Stimulated activated CD8-positive, alpha-beta memory T cell treated with anti-CD3 and anti-CD28 coated beads, Interleukin-4, amount 100 ng/mL, for 48 hours (primary cell): ENCODE results near the gene HOXC11.
A peak's percentile ranks its signal among the peaks of the same experiment; 100 is the strongest.

Experiments used
- DNase-seq: peaks from one replicate; pipeline ENCODE4 v3.0.0-alpha.2; 2020

HOXC11 gene

DNA sequence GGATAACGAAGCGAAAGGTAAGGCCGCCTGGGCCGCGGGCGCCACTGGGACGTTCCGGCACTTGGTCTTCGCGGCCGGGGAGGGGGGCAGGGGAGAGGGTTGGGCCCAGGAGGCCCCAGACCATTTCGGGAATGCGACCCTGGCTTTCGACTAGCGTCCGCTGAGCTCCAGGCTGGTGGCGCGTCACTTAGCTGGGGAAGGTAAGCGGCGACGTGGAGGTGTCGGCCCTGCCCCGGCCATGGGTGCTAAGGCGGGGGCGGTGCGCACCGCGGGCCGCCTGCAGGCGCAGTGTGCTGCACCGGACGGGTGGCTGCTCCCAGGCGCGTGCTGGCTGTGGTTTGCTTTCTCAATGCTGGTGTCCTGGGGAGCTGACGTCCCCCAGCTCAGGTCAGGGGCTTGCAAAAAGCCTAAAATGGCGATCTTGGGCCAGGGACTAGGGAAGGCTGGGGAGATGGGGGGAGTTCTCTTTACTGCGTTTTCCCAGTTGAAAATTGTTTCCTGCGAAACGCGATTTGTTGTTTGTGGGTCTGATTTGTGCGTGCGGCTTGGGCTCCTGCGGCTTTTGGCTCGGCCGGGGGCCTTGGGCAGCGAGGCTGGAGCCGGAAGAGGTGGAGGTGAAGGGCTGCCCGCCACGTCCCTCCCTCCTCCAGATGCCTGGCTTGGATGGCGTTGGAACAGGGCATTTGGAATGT lies 13.2 kb downstream of the HOXC11 start:
- no peak for DNase-seq

DNA sequence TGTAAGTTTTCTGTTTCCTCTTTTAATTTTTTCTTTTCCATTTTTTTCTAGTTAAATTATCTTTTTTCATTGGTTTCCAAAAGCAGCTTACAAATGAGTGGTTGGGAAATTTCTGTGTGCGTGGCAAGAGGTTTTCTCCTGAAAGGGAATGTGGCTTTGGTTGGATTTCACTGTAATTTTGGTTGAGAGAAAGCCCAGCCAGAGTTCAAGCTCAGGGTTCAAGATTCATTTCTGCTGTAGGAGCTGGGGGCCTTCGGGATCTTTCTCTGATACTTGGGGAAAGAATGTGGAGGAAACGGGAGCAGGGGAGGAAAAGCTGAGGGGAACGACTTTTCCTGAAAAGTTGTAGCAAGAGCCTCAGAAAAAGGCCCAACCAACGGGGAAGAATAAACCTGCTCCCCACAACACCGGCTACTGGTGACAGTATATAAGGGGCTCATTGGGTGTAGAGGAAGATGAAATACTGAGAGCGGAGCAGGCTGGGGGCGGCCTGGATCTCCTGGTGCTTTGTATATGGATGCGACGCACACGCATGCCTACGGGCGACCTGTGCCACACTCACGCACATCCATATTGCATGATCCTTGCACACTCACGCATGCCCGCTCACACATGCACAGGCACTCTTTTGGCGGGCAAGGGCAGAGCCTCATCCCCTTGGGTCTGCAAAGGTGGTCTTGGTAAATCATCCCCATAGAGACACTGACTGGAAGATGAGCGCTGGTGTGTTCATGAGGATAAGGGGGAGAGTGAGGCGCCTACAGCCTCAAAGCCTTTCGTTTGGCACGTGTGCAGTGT lies 14.0 kb downstream of the HOXC11 start:
- no peak for DNase-seq

DNA sequence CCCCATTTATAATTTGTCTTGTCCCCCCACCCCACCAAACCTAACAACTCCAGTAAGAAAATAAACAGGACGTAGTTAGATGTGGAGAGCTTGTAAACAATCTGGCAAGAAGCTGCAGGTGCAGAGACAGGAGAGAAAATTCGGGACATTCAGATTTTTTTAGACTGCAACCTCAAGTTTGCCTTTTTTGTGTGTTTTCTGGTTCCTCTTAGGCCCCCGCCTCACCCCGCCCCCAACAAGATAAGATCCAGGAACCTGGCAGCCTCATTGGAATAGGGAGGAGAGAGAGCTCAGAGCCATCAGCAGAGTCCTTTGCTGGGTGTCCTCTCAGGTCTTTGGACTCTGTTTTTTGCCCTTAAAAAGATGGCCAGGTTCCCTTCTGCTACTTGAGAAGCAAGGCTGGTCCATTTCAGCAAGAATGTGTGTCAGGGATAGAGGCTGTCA lies 14.9 kb downstream of the HOXC11 start:
- DNase-seq = no peak

DNA sequence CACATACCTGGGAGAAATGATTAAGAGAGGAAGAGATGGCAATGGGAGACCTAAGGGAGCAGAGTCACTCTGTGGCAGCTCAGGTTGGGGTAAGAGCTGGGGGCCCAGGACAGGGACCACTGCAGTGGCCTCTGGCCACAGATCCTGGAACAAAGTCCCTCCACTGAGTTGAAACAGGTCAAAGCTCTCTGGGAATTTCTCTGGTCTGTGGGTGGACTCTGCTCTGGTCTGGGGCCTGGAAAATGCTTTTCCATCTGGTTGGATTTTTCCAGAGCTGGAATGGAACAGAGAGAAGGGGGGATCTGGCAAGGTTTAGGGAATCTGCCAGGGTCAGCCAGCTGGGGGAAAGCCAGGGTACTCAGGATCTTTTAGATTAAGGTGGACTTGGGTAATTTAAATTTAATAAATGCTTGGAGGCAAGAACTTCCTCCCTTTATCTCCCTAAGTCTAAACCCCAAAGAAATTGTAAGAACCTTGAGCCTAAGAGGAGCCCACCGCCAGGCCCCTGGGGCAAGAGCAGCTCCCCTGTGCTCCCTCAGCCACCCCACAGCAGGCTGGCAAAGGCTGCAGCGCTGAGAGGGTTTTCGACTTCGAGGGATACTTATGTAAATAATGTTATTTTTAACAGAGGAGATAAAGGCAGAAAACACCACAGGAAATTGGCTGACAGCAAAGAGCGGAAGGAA lies 15.8 kb downstream of the HOXC11 start:
- DNase-seq = no peak

DNA sequence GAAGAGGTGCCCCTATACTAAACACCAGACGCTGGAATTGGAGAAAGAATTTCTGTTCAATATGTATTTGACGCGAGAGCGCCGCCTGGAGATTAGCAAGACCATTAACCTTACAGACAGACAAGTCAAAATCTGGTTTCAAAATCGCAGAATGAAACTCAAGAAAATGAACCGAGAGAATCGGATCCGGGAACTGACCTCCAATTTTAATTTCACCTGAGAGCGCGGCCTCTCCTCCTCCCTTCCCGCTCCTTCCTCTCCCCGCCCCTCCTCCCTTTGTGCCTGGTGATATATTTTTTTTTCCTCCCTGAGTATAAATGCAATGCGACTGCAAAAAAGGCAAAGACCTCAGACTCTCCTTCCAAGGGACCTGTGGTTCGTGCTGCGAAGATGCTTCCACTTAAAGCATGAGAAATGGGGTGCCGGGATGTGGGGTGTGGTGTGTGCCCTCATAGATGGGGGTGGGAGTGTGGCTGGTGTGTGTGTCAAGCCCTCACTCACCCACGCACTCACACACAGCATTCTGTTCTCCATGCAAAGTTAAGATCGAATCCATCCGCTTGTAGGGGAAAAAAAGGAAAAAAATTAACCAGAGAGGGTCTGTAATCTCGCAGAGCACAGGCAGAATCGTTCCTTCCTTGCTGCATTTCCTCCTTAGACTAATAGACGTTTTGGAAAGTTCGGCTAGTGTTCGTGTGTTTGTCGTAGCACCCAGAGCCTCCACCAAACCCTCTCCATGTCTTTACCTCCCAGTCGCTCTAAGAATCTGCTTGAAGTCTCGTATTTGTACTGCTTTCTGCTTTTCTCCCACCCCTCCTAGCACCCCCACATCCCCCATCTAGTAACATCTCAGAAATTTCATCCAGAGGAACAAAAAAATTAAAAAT lies 16.5 kb downstream of the HOXC11 start:
- DNase-seq = no peak

DNA sequence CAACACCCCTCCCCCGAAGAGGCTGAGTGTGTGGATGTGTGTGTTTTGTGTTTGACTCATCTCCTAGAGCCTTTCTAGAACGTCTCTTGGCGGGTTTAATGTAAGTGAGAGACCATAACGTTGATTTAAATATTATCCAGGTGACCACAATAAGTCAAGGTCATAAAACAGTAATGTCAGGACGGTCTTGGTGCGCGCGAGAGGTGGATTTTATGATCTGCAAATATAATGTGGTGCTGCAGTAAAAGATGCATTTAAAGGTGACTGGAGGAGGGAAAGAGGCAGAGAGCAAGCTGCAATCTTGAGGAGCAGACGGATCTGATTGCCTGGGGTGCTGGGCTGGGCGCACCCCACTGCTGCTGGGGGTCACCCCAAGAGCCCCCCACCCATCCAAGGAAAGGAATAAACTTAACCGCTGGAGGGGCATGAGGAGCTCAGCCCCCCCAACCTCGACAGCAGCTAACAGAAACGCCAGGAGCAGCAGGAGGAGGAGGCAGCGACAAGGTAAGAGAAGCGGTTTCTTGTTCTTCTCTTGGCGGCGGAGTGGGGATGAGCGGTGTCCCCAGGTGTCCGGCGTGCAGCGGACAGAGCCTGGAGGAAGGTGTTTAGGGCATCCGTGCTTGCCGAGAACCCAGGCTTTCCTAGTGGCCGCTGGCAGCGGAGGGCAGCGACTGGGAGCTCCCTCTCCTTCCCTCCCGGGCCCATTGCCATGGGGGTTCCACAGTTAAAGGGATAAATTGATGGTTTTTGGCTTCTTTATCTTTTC lies 17.6 kb downstream of the HOXC11 start:
- no peak for DNase-seq

DNA sequence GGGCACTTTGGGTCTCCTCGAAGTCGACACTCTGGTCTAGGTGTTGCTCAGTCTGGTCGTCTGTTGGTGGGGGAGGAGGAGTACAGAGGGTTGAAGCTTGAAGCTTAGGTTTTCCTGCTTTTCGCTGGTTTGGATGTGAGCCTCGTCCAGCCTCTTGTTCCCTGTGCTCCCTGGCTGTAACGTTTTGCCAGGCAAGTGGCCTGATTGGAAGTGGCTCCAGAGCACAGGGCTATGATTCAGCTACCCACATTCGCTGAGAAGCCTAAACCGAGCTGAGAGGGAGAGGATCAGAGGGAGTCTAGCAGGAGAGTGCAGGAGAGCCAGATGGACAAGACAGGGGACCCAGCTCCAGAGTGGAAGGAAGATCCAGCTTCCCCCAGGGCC lies 18.1 kb downstream of the HOXC11 start:
- DNase-seq = no peak

DNA sequence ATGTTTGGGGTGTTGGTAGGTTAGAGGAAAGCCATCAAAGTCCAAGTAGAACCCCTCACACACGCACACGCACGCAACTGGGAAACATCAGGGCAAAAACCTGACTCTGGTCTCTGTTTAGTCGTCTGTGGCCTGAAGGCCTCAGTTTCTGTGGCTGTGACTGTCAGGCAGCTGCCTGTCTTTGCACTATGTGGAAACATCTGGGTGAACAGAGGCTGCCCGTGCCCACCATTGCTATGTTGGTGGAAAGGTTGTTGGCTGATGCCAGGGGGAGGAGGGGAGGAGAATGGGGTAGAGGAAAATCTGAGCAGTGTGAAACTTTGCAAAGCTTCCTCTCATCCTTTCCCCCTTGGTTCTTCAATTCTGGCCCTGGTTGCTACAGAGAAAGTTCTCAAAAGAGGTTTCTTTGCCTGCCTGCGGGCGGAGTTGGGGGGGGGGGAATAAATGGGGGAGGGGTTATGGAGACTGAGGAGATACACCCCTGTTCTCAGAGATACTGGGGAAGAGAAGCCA lies 19.5 kb downstream of the HOXC11 start:
- no peak for DNase-seq

DNA sequence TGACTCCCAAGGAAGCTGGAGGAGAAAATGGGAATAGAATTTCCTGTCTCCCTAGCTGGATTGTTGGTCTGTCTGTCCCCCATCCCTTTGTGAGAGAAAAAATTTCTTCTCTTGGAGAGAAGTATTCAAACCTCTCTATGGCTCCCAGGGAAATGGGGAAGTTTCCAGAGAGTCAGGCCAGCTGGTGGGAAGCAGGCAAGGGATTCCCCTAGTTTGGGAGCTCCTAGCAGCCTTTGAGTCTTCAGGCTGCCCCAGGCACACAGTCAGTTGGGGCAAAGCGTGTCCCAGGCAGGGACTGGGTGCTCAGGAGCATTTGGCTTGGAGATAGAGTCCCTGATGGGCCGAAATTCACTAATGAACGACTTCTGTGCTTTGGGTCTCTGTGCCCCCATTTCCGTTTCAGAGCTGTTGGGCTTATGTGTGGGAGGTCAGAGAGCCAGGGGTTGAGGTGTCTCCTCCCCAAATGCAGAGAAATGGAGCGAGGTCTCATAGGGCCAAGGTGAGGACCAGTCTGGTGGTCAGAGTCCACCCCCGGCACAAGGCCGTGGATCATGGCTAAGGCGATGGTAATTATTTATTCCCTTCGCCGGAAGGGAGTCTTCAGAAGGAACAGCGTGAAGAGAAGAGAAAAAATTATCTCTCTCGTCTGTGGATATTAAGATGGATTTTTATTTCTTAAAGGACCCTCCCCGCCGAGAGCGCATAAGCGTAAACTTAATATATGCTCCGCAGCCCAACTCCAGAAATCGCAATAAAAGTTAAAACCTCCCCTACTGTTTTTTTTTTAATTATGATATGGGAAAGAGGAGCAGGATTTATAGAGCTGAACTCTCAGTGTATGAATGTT lies 20.5 kb downstream of the HOXC11 start:
- no peak for DNase-seq

DNA sequence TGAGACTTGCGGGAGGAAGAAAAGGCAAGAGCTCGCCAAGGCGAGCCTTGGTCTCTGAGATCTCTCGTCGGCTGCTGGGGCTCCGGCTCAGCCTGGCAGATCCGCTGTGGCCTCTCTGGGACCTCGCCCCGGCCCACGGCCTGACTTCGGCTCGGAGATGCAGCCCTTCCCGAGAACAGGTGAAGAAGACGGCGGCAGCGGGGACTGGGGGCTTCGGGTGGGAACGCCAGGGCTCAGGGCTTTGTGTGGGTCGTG lies 21.0 kb downstream of the HOXC11 start:
- no peak for DNase-seq

DNA sequence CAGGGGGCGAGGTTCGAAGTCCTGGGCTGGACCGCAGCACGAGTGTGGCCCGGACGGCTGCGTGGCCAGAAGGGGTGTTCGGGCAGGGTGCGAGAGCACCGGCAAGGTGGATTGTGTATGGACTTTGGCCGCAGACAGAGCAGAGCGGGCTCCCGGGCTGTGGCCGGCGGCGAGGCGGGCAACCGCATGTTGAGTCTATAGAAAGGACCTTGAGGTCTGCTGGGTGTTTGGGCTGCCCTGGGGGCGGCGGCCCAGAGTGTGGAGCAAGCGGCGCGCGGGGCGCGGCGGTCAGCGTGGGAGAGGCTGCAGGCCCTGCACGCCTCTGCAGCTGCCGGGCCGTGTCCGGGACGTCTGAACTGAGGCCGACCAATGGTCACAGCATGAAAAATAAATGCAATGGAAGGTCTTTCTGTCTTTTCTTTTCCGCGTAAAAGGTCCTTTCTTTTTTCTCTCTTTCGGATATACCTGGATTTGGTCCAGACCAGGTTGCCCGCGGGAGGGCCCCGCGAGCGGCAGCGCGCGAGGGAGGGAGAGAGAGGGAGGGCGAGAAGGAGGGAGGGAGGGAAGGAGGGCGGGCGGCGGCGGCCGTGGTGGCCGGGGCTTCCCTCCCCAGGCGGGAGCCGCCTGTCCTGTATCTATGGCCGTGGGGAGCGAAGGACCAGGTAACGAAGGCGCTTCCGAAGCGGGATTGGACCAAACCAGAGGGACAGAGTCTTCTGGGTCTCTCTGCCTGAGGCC lies 21.5 kb downstream of the HOXC11 start:
- no peak for DNase-seq

DNA sequence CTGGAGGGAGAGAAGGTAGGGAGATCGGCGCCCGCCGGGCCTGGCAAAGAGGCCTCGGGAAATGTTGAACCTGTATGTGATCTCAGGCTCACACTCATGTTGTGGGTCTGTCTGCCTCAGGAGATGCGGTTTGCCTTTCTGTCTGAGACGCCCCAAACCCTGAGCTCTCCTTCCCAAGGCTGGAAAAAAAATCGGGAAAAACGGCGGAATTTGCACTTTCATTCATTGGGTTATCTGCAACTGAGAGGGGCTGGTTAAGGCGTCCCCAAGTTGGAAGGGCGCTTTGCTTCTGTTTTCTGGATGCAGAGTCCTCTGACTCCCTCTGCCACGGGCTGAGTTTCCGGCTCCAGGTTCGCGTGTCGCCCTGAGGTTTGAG lies 22.1 kb downstream of the HOXC11 start:
- DNase-seq = peak; percentile 52

DNA sequence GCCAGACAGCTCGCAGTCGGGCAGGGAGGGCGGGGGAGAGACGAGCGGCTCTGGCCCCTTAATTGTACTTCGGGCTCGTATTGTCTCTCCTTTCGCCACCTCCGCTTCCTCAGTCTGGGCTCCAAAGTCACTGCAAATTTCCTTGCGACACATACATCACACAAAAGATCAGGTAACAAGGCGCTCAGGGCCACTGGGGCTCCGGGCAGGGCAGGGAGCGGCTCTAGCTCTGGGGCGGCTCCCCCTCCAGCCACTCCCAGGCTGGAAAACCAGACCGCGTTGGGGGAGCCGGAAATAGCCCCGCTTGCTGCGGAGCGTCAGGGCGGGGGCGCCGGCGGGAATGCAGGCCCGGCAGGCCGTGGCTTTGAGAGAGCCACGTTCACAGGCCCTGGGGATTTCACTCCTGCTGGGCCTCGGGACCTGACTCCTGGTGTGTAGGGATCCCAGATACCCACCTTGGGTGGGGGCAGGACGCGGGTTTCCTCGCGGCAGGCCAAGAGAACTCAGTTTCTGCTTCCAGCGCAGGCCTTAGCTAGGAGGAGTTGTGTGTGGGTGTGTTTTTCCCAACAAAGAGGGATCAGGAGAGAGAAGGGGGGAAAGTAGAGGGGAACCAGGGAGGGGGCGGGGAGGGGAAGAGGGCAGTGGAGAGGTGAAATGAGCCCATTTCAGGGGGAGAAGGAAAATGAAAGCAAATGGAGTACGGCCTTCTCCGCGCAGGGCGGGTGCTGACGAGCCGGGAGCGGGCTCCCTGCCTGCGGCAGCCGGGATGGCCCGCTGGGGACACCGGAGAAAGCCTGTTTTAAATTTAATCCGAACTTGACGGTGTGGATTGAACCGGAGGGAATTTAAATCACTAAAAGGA lies 22.7 kb downstream of the HOXC11 start:
- no peak for DNase-seq

DNA sequence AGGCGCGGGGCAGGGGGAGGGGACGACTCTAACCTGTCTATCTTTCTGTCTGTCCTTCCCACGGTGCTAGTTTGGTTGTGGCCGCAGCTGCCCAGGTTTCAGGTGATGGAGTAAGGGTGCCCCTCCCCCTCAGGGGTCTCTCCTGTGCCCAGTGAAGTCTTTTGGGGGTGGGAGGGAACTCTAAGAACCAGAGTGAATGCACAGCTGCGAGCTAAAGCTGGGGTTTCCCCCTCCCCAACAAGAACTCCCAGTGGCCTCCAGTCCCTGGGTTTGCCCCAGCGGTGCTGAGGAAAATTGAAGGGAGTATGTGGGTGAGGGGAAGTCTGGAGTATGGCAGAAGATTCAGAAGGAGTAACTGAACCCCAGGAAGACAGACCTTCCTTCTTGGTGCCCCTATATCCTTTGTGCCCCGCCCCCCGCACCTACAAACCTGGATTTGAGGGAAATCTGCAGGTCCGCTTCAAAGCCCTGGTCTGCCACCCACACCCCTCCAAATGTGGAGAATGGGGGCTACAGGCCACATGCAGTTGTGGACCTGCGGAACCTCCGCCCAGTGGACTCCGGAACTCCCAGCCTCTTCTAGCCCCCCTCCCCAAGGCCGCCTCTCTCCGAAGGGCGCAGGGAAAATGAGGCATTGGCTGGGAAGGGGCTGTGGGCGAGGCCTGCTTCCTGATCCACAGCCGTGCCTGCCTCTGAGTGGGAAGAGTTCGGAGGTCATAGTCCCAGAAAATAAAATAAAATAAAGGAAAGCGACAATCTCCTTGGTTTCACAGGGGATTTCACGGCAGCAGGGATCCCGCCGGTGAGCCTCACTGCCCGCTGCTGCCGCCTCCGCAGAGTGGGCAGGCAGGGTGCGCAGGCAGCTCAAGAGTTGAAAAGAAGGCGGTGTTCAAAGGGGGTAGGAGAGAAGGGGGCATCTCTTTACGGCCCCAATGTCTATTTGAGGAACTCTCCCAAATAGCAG lies 23.6 kb downstream of the HOXC11 start:
- no peak for DNase-seq

DNA sequence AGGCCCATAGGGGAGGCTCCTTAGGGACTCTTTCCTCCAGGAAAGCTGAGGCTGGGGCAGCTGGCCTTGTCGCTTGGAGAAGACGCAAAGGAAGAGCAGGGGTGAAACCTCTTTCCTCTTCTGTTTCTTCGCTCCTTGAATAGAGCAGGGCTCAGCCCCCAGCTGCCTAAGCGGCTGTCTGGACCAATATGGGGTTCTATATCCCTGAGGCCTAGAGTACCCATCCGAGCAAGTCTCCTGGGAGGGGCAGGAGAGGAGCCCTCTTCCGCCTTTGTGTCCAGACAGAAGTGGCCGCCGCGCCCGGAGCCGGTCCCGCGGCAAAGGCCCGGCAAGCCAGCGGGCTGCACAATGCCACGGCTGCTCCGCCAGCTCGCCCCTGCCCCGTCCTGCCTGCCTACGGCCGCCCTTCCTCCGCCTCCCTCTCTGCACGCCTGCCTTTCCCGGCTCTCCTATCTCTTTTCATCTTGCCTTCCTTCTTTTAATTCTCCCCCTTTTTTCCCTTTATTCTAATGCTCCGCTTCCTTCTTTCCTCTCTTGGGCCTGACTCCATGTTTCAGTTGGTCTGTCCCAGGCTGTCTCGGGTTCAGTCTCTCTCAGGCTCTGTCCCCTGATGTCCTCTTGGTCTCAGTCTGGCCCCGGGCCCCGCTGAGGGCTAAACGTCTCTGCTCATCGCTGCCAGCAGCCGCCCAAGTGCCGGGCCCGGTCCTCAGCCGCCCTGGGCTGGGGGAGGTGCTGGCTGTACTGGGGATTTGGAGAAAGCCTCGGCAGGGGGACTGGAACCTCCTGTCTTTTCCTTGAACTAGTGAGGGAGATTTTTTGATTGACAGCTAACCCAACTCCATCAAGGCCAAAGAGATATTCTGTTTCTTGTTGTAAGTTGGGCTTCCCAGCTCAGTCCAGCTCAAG lies 24.5 kb downstream of the HOXC11 start:
- no peak for DNase-seq

DNA sequence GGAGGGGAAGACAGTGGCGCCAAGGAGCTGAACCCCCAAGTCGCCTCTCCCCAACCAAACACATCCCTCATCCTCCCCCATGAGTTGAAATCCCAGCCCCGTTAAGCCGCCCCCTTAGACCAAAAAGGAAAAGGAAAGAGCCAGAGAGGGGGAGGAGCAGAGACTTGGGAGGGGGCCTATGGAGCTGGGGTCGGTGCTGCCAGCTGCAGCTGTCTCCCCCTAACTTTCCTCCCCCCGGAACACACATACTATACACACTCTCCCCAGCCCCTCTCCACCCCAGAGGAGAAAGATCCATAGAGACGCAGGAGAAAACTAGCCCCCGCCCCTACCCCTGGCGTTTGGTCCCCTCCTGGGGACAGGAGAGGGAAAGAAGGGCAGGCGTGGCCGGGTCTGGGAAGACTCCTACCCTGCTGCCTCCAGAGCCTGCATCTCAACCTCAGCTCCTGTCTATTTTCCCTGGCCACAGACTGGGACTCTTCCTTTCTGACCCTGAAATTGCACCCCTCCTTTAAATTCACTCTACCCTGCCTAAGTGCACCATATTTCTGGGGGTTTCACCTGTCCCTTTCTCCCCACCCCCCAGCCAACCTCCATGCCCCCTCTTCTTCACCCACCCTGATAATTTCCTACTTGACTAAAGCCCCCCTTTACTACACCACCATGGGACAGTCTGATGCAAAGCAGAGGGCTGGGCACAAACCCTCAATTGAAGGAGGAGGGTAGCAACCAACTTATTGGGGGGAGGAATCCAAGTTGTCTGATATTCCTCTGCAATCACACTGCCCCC lies 25.4 kb downstream of the HOXC11 start:
- no peak for DNase-seq

DNA sequence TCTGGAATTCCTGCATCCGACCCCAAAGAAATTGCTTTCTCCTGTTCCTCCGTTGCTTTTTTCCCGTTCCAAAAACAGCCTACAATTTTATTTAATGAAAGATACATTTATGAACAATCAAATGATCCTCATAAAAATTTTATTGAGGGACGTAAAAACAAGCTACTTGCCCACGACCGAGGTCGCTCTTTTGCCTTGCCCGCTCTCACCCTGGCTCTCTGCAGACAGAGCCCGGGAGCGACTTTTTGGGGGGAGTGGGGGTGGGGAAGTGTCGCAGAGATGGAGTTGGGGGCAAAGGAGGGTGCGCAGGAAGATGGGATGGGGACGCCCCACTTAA lies 25.9 kb downstream of the HOXC11 start:
- DNase-seq = no peak
